M059J (cell line): ENCODE results near the gene CCDC177. TPM values are rescaled to one million over a fixed set of nuclear protein-coding genes. Genes with fewer than 3 reads are reported as not detected.

ENCODE experiments used
- DNase-seq: peaks from one replicate; pipeline ENCODE4 v3.0.0-alpha.2; 2012; ENCODE audit warnings: low read depth
- total RNA-seq: library from RNA; depleted of rRNA; stranded (reverse); fragments of >200 nt; shearing (Covaris generic); gene quantifications from 2 replicates; pipeline ENCODE4 v1.2.3, GENCODE V29; 2014

Gene CCDC177
- total RNA-seq, 1 experiment from 2014 or later = not detected

- no peak for DNase-seq
Measured at GRCh38 chr14:69567563-69567962, 7.1 kb downstream of the CCDC177 start.

- DNase-seq = no peak
Measured at GRCh38 chr14:69561893-69562292, 12.8 kb downstream of the CCDC177 start.

GRCh38 chr14:69560826-69561225, 13.8 kb downstream of the CCDC177 start:
- no peak for DNase-seq

- DNase-seq = no peak
Measured at GRCh38 chr14:69559581-69560011, 15.1 kb downstream of the CCDC177 start.

- no peak for DNase-seq
Measured at GRCh38 chr14:69558774-69559173, 15.9 kb downstream of the CCDC177 start.

- no peak for DNase-seq
Measured at GRCh38 chr14:69554500-69554899, 20.2 kb downstream of the CCDC177 start.

- DNase-seq = peak; percentile 18
Measured at GRCh38 chr14:69553252-69553651, 21.4 kb downstream of the CCDC177 start.

DNA sequence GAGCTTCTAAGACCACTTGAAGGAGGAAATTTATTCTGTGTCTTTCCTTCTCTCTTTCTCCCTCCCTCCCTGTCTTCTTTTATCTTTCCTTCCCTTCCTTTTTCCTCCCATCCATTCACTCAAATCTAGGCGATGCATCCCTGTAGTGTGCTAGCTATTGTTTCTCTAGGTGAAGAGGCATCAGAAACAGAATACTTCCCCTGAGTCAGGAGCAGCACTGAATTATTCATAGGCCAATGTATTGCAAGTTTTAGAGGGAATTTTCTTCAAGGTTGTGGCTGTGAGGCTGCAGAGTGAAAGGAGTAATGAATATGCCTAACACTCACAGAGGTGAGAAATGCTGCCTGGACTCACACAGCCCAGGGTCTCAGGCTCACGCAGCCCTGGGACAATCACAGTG, 23.2 kb downstream of the CCDC177 start:
- DNase-seq = no peak

- no peak for DNase-seq
Measured at GRCh38 chr14:69548566-69548965, 26.1 kb downstream of the CCDC177 start.

- DNase-seq = no peak
Measured at GRCh38 chr14:69547701-69548348, 26.8 kb downstream of the CCDC177 start.

DNA sequence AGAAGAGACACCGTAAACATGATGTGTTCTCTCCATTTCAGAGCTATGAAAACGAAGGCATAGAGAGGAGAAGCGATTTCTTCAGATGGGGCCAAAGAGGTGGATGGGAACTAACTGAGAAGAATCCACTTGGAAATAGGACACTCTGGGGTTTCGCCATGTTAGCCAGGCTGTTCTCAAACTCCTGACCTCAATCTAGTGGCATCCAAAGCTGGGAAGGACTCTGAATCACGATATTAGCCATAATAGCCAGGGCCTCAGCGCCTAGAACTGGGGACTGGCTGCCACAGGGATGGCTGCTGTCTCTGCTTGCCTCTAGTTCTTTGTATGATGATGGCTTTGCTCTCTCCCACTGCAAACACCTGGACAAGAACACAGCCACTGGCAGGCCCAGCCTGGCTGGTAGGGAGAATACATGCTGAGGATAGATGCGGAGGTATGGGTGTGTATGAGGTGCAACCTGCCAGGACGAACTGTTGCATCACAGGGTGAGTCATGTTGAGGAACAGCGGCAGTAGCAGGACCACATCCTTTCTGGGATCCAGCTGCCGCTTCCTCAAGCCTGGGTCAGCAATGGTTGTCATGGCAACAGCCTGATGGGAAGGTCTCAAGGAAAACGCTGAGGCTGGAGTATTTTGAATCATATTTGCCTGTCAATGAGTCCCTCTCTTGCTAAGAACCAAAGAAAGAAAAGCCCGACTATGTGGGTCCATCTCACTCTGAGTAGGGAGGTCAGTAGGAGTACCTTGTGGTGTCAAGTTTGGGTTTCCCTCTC, 31.1 kb downstream of the CCDC177 start:
- peak; percentile 93 for DNase-seq

GRCh38 chr14:69542311-69542710, 32.4 kb downstream of the CCDC177 start:
- DNase-seq = no peak

DNA sequence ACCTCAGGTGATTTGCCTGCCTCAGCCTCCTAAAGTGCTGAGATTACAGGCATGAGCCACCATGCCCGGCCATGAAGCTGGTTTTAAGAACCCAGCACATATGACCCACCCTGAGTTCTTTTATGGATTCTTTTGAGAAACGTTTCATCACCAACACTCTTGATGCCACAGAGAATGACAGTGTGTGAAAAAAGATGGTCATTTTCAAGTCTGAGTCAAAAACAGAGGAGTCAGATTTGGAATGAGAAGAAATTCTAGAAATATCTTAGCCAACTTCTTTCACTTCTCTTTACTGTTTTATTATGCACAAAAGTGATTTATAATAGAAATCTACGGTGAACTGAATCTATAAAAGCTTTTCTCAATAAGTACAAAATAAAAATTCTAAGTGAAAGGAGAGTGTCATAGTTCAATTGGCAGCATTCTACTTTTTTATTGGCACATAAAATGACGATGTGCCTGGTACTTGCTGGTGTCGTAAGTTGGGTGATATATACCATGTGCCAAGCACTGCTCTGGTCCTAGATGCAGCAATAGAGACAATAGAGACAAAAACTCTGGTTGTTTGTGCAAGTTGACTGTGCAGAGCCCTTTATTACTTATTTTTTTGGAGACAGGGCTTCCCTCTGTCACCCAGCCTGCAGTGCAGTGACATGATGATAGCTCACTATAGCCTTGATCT, 33.9 kb downstream of the CCDC177 start:
- DNase-seq = no peak

DNA sequence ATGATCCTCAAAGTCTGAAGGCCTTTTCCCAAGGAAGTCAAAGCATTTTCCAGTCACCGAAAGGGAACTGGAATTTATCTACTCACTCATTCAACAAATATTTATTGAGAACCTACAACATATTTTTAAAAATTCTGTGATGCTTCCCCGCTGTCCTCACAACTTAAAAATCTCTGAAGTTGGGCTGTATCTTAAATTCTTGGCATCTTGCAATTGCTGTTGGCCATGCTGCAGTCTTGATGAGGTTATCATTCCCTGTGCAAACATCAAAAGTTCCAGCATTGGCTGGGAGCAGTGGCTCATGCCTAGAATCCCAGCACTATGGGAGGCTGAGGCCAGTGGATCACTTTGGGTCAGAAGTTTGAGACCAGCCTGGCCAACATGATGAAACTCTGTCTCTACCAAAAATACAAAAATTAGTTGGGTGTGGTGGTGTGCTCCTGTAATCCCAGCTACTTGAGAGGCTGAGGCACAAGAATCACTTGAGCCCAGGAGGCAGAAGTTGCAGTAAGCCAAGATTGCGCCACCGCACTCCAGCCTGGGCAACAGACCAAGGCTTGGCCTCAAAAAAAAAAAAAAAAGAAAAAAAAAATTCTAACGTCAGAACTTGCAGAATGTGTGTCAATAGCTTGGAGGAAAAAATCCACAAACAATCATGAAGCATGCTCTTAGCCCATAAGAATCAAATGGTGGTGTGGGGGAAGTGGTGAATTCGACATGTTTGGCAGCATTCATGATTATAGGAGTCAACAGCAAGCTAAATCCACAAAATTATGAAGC, 34.9 kb downstream of the CCDC177 start:
- DNase-seq = peak; percentile 21

DNA sequence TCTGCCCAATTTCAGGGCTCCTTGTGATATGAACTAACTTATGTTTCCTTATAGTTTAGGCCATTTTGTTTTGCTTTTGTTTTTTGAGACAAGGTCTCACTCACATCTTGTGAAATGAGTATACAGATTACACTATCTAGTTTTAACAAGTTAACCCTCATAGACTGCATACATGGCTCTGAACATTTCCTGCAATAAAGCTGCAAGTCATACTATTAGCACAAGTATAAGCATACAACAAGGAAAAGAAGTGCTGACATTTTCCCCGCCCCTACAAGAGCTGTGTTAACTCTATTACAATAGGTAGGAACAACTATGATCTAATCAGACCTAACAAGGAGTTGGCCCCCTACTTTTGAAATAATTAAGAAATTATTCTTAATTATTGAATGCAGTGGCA, 35.9 kb downstream of the CCDC177 start:
- no peak for DNase-seq

DNA sequence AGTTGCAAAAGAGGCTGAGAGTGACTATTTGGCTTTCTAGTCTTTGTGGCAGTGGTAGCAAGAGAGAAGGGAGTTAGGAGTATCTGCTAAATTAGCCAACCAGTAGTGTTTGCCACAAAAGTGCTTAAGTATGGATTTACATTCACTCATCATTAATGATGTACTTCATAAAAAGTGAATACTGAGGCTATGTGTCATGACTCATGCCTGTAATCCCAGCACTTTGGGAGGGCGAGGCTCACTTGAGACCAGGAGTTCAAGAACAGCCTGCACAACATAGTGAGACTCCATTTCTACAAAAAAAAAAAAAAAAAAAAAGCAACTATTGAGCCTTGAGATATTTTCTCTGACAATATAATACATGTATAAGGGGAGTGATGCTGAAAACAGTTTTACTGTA, 36.8 kb downstream of the CCDC177 start:
- no peak for DNase-seq

GRCh38 chr14:69536971-69537370, 37.7 kb downstream of the CCDC177 start:
- DNase-seq = no peak

DNA sequence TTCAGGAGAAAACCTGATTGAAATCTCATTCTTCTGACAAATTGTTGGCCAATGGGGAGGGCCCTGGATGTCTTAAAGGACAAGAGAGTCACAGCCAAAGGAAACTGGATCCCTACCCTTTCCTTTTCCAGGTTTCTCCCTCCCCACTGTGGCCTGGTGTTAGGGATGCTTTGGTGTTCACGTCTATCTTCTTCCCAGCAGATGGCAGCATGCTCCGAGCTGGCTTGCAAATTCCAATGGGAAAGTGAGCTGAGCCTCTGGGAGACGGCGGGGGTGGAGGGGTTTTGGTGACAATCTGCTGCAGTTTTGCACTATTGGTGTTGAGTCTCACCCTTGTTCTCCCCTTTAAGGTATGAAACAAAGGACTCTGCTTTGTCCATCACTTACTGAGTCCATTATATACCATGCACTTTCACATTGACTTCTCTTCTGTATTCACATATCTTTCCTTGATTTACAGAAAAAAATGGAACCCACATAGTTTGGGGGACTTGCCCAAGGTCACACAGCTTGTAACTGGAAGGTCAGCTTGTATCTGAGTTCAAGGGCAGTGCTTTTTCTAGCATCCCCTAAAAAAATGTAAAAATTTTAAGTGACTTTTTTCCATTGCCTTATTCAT, 39.3 kb downstream of the CCDC177 start:
- peak; percentile 56 for DNase-seq

GRCh38 chr14:69532561-69533340, 41.9 kb downstream of the CCDC177 start:
- peak; percentile 8 for DNase-seq

GRCh38 chr14:69531135-69531534, 43.5 kb downstream of the CCDC177 start:
- no peak for DNase-seq

GRCh38 chr14:69530095-69530494, 44.6 kb downstream of the CCDC177 start:
- DNase-seq = no peak
